ENCODE results near the gene ZCCHC24. TPM values are rescaled to one million over a fixed set of nuclear protein-coding genes. Genes with fewer than 3 reads are reported as not detected.

Gene ZCCHC24
- total RNA-seq, 1 experiment from 2014 or later = 20.5 TPM

GRCh38 chr10:79390057-79390456 is 55.4 kb downstream of the ZCCHC24 start:
- DNase-seq = no peak
- Histone ChIP-seq H3K4me3 (no peak overlapping the region), H3K9me3 (no peaks in the 10 kb centered on the region), H3K27me3 (no peaks in the 10 kb centered on the region), H3K36me3 (peaks cover 5% of the 10 kb centered on the region; the same call in 1 of the 2 replicates)

GRCh38 chr10:79387974-79388850 is 57.2 kb downstream of the ZCCHC24 start:
- Histone ChIP-seq H3K4me3 (no peak overlapping the region), H3K36me3 (no peaks in the 10 kb centered on the region; the same call in 1 of the 2 replicates)
- DNase-seq = no peak

GRCh38 chr10:79387466-79387973 is 57.9 kb downstream of the ZCCHC24 start:
- Histone ChIP-seq H3K9me3 (no peaks in the 10 kb centered on the region), H3K27me3 (no peaks in the 10 kb centered on the region), H3K4me3 (no peak overlapping the region), H3K36me3 (no peaks in the 10 kb centered on the region; the same call in none of the 2 replicates)
- no peak for DNase-seq

More at GRCh38 chr10:79387974-79388850, 57.2 kb downstream of the ZCCHC24 start:
- H3K9me3 ChIP-seq = no peaks in the 10 kb centered on the region
- no peaks in the 10 kb centered on the region for H3K27me3 ChIP-seq

GRCh38 chr10:79386637-79387465 is 58.6 kb downstream of the ZCCHC24 start:
- H3K9me3 ChIP-seq = no peaks in the 10 kb centered on the region
- H3K4me3 ChIP-seq = no peak overlapping the region
- no peaks in the 10 kb centered on the region for H3K27me3 ChIP-seq
- DNase-seq = no peak
- no peaks in the 10 kb centered on the region; the same call in none of the 2 replicates for H3K36me3 ChIP-seq

- Histone ChIP-seq H3K27me3 (no peaks in the 10 kb centered on the region), H3K4me3 (no peak overlapping the region), H3K9me3 (no peaks in the 10 kb centered on the region), H3K36me3 (no peaks in the 10 kb centered on the region; the same call in none of the 2 replicates)
- no peak for DNase-seq
Measured at GRCh38 chr10:79385804-79386531, 59.5 kb downstream of the ZCCHC24 start.

- H3K4me3 ChIP-seq = no peak overlapping the region
- H3K27me3 ChIP-seq = no peaks in the 10 kb centered on the region
- H3K36me3 ChIP-seq = no peaks in the 10 kb centered on the region; the same call in none of the 2 replicates
- H3K9me3 ChIP-seq = no peaks in the 10 kb centered on the region
- DNase-seq = no peak
Measured at GRCh38 chr10:79385392-79385795, 60.0 kb downstream of the ZCCHC24 start.

- no peak for DNase-seq
- H3K9me3 ChIP-seq = no peaks in the 10 kb centered on the region
- no peaks in the 10 kb centered on the region; the same call in none of the 2 replicates for H3K36me3 ChIP-seq
- H3K27me3 ChIP-seq = no peaks in the 10 kb centered on the region
- H3K4me3 ChIP-seq = no peak overlapping the region
Measured at GRCh38 chr10:79384773-79385391, 60.5 kb downstream of the ZCCHC24 start.

- H3K4me3 ChIP-seq = no peak overlapping the region
- no peaks in the 10 kb centered on the region for H3K9me3 ChIP-seq
- H3K27me3 ChIP-seq = no peaks in the 10 kb centered on the region
- DNase-seq = no peak
- H3K36me3 ChIP-seq = no peaks in the 10 kb centered on the region; the same call in 1 of the 2 replicates
Measured at GRCh38 chr10:79383974-79384606, 61.3 kb downstream of the ZCCHC24 start.

GRCh38 chr10:79382491-79382941 is 62.9 kb downstream of the ZCCHC24 start:
- H3K4me3 ChIP-seq = no peak overlapping the region
- no peaks in the 10 kb centered on the region for H3K27me3 ChIP-seq
- H3K9me3 ChIP-seq = no peaks in the 10 kb centered on the region
- no peak for DNase-seq
- H3K36me3 ChIP-seq = no peaks in the 10 kb centered on the region; the same call in 1 of the 2 replicates

GRCh38 chr10:79381804-79382221 is 63.6 kb downstream of the ZCCHC24 start:
- Histone ChIP-seq H3K27me3 (no peaks in the 10 kb centered on the region), H3K9me3 (no peaks in the 10 kb centered on the region), H3K36me3 (no peaks in the 10 kb centered on the region; the same call in 1 of the 2 replicates), H3K4me3 (no peak overlapping the region)
- DNase-seq = peak; percentile 82

GRCh38 chr10:79380946-79381721 is 64.3 kb downstream of the ZCCHC24 start:
- Histone ChIP-seq H3K9me3 (no peaks in the 10 kb centered on the region), H3K36me3 (no peaks in the 10 kb centered on the region; the same call in 1 of the 2 replicates), H3K4me3 (no peak overlapping the region), H3K27me3 (no peaks in the 10 kb centered on the region)
- DNase-seq = no peak

GRCh38 chr10:79380125-79380945 is 65.1 kb downstream of the ZCCHC24 start:
- Histone ChIP-seq H3K36me3 (no peaks in the 10 kb centered on the region; the same call in 1 of the 2 replicates), H3K27me3 (no peaks in the 10 kb centered on the region), H3K9me3 (no peaks in the 10 kb centered on the region), H3K4me3 (no peak overlapping the region)
- DNase-seq = peak; percentile 58

GRCh38 chr10:79379512-79380124 is 65.8 kb downstream of the ZCCHC24 start:
- no peak overlapping the region for H3K4me3 ChIP-seq
- DNase-seq = no peak

More at GRCh38 chr10:79379512-79380124, 65.8 kb downstream of the ZCCHC24 start:
- Histone ChIP-seq H3K9me3 (no peaks in the 10 kb centered on the region), H3K36me3 (no peaks in the 10 kb centered on the region; the same call in 1 of the 2 replicates), H3K27me3 (no peaks in the 10 kb centered on the region)

Measured in MG63 (cell line).